GM12878 (cell line): ENCODE measurements around the gene PDZD11. TPM values are rescaled to one million over a fixed set of nuclear protein-coding genes. Genes with fewer than 3 reads are reported as not detected.

Experiments
- ATAC-seq: fragments of 200-7000 bp; cut with Tn5 transposase; 3 replicates; pipeline ENCODE4 v1.9.1; 2020; ENCODE audit warnings: mild to moderate bottlenecking, moderate library complexity
- BruUV-seq: library from RNA; stranded (reverse); fragments of 400-500 nt; replicated peaks from 2 replicates; lab custom pipeline; 2021; lab: Mats Ljungman, UMichigan
- CTCF ChIA-PET: fragments of 300-600 bp; sonication (Branson Sonifier 250); formaldehyde crosslinking; extraction: SDS; loops from one replicate; lab custom pipeline; 2021; ENCODE audit warnings: inconsistent platforms; lab: Yijun Ruan, JAX
- POLR2A ChIA-PET: fragments of 350-600 bp; formaldehyde crosslinking; extraction: SDS; loops from one replicate; lab custom pipeline; 2021; ENCODE audit warnings: inconsistent platforms; lab: Charles Lee
- RAD21 ChIA-PET: fragments of 300-600 bp; sonication (Branson Sonifier 250); formaldehyde crosslinking; loops from one replicate; lab custom pipeline; 2023; ENCODE audit warnings: antibody characterized with exemption; ENCODE audit not compliant: unreplicated experiment; lab: Charles Lee
- SMC1A ChIA-PET: fragments of 300-600 bp; sonication (Branson Sonifier 250); formaldehyde crosslinking; loops from one replicate; lab custom pipeline; 2023; ENCODE audit not compliant: unreplicated experiment, uncharacterized antibody; lab: Charles Lee
- DNase-seq: peaks from one replicate; pipeline ENCODE4 v3.0.0-alpha.2; 2011; ENCODE audit warnings: low read depth, low spot score
- FAIRE-seq: peaks from 3 replicates; lab custom pipeline; 2011; peaks lifted over from hg19 to GRCh38; lab: Jason Lieb, UNC
- H2AFZ ChIP-seq: 2 replicates; pipeline ENCODE4 v1.6.0; 2011; ENCODE audit warnings: low read depth, low read length, control low read depth; ENCODE audit not compliant: control insufficient read depth
- H3K27ac ChIP-seq: 2 replicates; pipeline ENCODE4 v1.5.1; 2011; ENCODE audit warnings: control low read depth; ENCODE audit not compliant: control insufficient read depth, insufficient read depth
- H3K27me3 ChIP-seq, 2 experiments: replicated peaks in 1 of 2; 2 replicates each; pipeline versions ENCODE4 v1.6.0 to v1.6.1; 2011; ENCODE audit warnings: low read length in 1 of 2; ENCODE audit not compliant: control insufficient read depth in 2 of 2, insufficient read depth in 2 of 2
- H3K36me3 ChIP-seq, 2 experiments: 2 replicates each; pipeline ENCODE4 v1.5.1; 2011; ENCODE audit warnings: low read length in 1 of 2; ENCODE audit not compliant: control insufficient read depth in 2 of 2, insufficient read depth in 2 of 2
- H3K4me1 ChIP-seq: 2 replicates; pipeline ENCODE4 v1.6.1; 2011; ENCODE audit warnings: mild to moderate bottlenecking, low read length, moderate library complexity, mixed read lengths; ENCODE audit not compliant: control insufficient read depth, insufficient read depth
- H3K4me2 ChIP-seq: 2 replicates; pipeline ENCODE4 v1.6.0; 2011; ENCODE audit warnings: control low read depth; ENCODE audit not compliant: control insufficient read depth, insufficient read depth
- H3K4me3 ChIP-seq: fragments of 200-600 bp; sonication (generic); 2 replicates; pipeline ENCODE4 v1.5.1; 2016
- H3K79me2 ChIP-seq: 2 replicates; pipeline ENCODE4 v1.6.0; 2011; ENCODE audit warnings: low read length; ENCODE audit not compliant: control insufficient read depth, insufficient read depth
- H3K9ac ChIP-seq: 2 replicates; pipeline ENCODE4 v1.8.0; 2011; ENCODE audit warnings: low read length, control low read depth, mixed read lengths; ENCODE audit not compliant: control insufficient read depth, insufficient read depth
- H3K9me3 ChIP-seq: replicated peaks from 3 replicates; pipeline ENCODE4 v1.5.1; 2011; ENCODE audit warnings: mild to moderate bottlenecking, low read length; ENCODE audit not compliant: control insufficient read depth, insufficient read depth
- H4K20me1 ChIP-seq: 2 replicates; pipeline ENCODE4 v1.6.0; 2011; ENCODE audit not compliant: control insufficient read depth, insufficient read depth
- ATF3 ChIP-seq: IDR thresholded peaks from 2 replicates; pipeline ENCODE4 v1.6.1; 2011; ENCODE audit warnings: low read depth, mild to moderate bottlenecking, low read length, moderate library complexity, borderline replicate concordance; ENCODE audit errors: extremely low read depth
- CBX3 ChIP-seq: fragments of 200-600 bp; sonication (generic); IDR thresholded peaks from 2 replicates; pipeline ENCODE4 v1.6.1; 2016; ENCODE audit warnings: low read depth, borderline replicate concordance
- EGR1 ChIP-seq, 2 experiments: IDR thresholded peaks; 1 replicate in 1 of 2; 2 replicates in 1 of 2; pipeline ENCODE4 v1.6.1; 2011 to 2012; ENCODE audit warnings: low read depth in 2 of 2, low read length in 2 of 2, borderline replicate concordance in 1 of 2, mild to moderate bottlenecking in 1 of 2, moderate library complexity in 1 of 2
- EP300 ChIP-seq, 2 experiments: fragments of 150-350 bp in 1 of 2; IDR thresholded peaks; 2 replicates each; pipeline ENCODE4 v1.6.1; 2011 to 2012; ENCODE audit warnings: low read depth in 2 of 2, low read length in 2 of 2, borderline replicate concordance in 1 of 2, improper control_type of control experiment in 1 of 2, inconsistent platforms in 1 of 2; ENCODE audit not compliant: control insufficient read depth in 1 of 2
- IKZF2 ChIP-seq, 2 experiments: fragments of 450-650 bp; IDR thresholded peaks; 2 replicates each; pipeline ENCODE4 v1.6.1; 2017; ENCODE audit warnings: mild to moderate bottlenecking in 2 of 2, moderate library complexity in 2 of 2
- NR2F1 ChIP-seq: fragments of 450-650 bp; conservative IDR thresholded peaks from 2 replicates; pipeline ENCODE4 v1.6.1; 2017; ENCODE audit warnings: mild to moderate bottlenecking
- REST ChIP-seq: IDR thresholded peaks from 2 replicates; pipeline ENCODE4 v1.6.1; 2012; ENCODE audit warnings: mild to moderate bottlenecking, low read depth, low read length
- RUNX3 ChIP-seq: IDR thresholded peaks from 2 replicates; pipeline ENCODE4 v1.6.1; 2012; ENCODE audit warnings: low read length, inconsistent platforms
- TAF1 ChIP-seq: IDR thresholded peaks from 2 replicates; pipeline ENCODE4 v1.6.1; 2011; ENCODE audit warnings: mild to moderate bottlenecking, low read depth, low read length, borderline replicate concordance
- ZNF592 ChIP-seq: fragments of 450-650 bp; IDR thresholded peaks from 2 replicates; pipeline ENCODE4 v1.6.1; 2017; ENCODE audit warnings: mild to moderate bottlenecking, moderate library complexity
- ZSCAN29 ChIP-seq: fragments of 450-650 bp; IDR thresholded peaks from 2 replicates; pipeline ENCODE4 v1.6.1; 2017; ENCODE audit warnings: mild to moderate bottlenecking, moderate library complexity
- WGBS: methylation state at CpG from one replicate; pipeline ENCODE4 v1.1.6; 2016; ENCODE audit warnings: low lambda C conversion rate; ENCODE audit not compliant: insufficient replicate concordance, insufficient coverage; ENCODE audit errors: missing lambda C conversion rate; 5-methylcytosine and 5-hydroxymethylcytosine counted together
- in situ Hi-C: fragments of 300-500 bp; cut with MboI; formaldehyde crosslinking; loops from 9 replicates; pipeline ENCODE4 v1.14.3; 2018; ENCODE audit warnings: mixed read lengths
- intact Hi-C: fragments of 100-400 bp; cut with micrococcal nuclease; formaldehyde crosslinking; loops from one replicate; pipeline ENCODE4 v1.14.2; 2022; ENCODE audit not compliant: unreplicated experiment
- polyA plus RNA-seq, 11 experiments: library from polyadenylated mRNA; depleted of rRNA in 4 of 11; unstranded in 6 of 11; stranded (reverse) in 5 of 11; fragments of >200 nt; fragmentation: Nextera tagmentation in 4 of 11; fragmentation: Illumina TruSeq in 1 of 11; extraction: Ambion mirVana in 4 of 11; extraction: Trizol in 1 of 11; gene quantifications; 1 replicate in 1 of 11; 2 replicates in 10 of 11; pipeline versions ENCODE4 v1.2.1 to v1.2.3, GENCODE V29; 2011 to 2016; ENCODE audit warnings: inconsistent platforms in 2 of 11, missing spikeins in 2 of 11, low read depth in 1 of 11
- total RNA-seq, 4 experiments: library from RNA; depleted of rRNA in 3 of 4; stranded (reverse); fragments of >200 nt in 3 of 4; fragmentation: Illumina TruSeq in 1 of 4; extraction: Trizol in 1 of 4; gene quantifications; 2 replicates each; pipeline versions ENCODE4 v1.2.1 to v1.2.3, GENCODE V29; 2013 to 2021

The PDZD11 gene
- total and polyA plus RNA-seq, 10 of the 15 experiments (the other 5 are each of a cell fraction or from before 2014, with no cell fraction given): 28.4 to 123 (median 55.0) TPM

DNA sequence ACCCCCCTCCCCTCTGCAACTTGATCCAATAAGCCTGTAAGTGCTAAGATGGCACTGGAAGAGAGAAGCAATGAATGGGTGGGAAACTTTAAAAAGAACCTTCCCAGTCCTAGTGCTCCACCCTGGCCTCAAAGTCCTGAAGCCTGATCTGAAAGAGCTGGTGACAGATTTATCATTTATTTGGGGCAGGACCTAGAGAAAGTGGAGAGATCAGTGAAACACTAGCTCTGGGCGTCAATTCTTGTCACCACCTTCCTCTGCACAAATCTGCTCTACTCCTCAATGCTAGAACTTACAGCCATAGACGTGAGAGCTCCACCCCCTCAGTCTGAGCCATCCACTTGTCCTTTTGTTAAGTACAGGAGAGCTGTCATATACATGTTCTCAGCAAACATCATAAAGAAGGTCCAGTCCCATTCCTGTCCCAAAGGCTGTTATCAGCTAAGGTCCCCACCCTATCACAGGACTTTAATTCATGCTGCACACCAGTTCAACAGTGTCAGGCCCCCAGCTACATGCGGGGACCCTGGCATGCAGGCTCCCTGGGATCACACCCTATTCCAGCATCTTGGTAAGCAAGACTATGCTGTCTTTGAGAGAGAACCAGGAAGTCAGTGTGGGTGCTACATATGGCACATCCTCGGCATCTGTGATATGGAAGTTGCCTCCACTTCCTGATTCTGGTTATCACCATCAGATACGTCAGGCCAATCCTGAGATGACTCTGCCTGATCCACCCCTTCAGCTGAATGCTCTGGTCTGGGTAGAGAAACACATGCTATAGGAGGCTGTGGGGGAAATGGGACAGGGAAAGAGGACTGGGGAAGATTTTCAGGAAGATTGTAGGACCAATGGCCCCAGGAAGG is 32.1 kb downstream of the PDZD11 start:
- DNase-seq: no peak
- RAD21 ChIA-PET: interaction anchor here (0.9 kb wide), 1 partner anchor 124 kb away, joined by 3 read pairs; no protein-coding TSS in a partner anchor
- TF ChIP-seq TAF1 (no peak), NR2F1 (no peak), REST (no peak), IKZF2 (IDR thresholded peaks at IDR 0.05) (no peak), ZSCAN29 (no peak), EP300 (IDR thresholded peaks at IDR 0.05; ENCODE audit: borderline replicate concordance in 1 of 2, control insufficient read depth in 1 of 2, low read depth in 2 of 2, low read length in 2 of 2) (no peak), RUNX3 (no peak), CBX3 (no peak), ATF3 (no peak), EGR1 (IDR thresholded peaks at IDR 0.05; ENCODE audit: borderline replicate concordance in 1 of 2, low read depth in 2 of 2, low read length in 2 of 2) (no peak), ZNF592 (no peak)
- TF ChIP-seq, all 136 proteins: peak for 0
- ChIA-PET CTCF (interaction anchor here (2.8 kb wide), 1 partner anchor 124 kb away, joined by 6 read pairs; the partner anchor contains the start of gene IGBP1), SMC1A (interaction anchor here (0.9 kb wide), 1 partner anchor 10 kb away, joined by 4 read pairs; no protein-coding TSS in a partner anchor), POLR2A (no interaction called here)
- H3K27me3 ChIP-seq: no peaks in the 10 kb centered on the region
- no peaks in the 10 kb centered on the region for H3K9me3 ChIP-seq
- no peak overlapping the region for H3K9ac ChIP-seq
- WGBS: 21% methylated on average over 5 of the region's 5 CpGs
- intact Hi-C loops: no loop called here
- no peak overlapping the region for H2AFZ ChIP-seq
- no peaks in the 10 kb centered on the region for H3K36me3 ChIP-seq
- BruUV-seq: no TSS peak
- no peaks in the 10 kb centered on the region for H3K79me2 ChIP-seq
- H3K4me1 ChIP-seq: no peaks in the 10 kb centered on the region
- ATAC-seq (no peak), FAIRE-seq (no peak)
- H3K4me3 ChIP-seq: no peak overlapping the region
- no peak overlapping the region for H3K27ac ChIP-seq
- in situ Hi-C loops: no loop called here
- no peaks in the 10 kb centered on the region for H4K20me1 ChIP-seq
- H3K4me2 ChIP-seq: no peak overlapping the region
